Activated CD4-positive, alpha-beta T cell treated with anti-CD3 and anti-CD28 coated beads, Interleukin-2, amount 50 U/mL, for 24 hours (primary cell): ENCODE measurements around the gene TBC1D9B.
"Not testable (repeated sequence)": the region's sequence is repeated elsewhere in the genome, so short reads cannot be mapped to it uniquely, and the experiment has no call there.

Source experiments
- DNase-seq, 2 donors: peaks; one replicate each; pipeline ENCODE4 v3.0.0-alpha.2; 2020; ENCODE audit warnings: low read depth in 1 of 2, low spot score in 1 of 2

TBC1D9B gene

GRCh38 chr5:179839328-179840256, 68.1 kb downstream of the TBC1D9B start:
- no peak for DNase-seq

GRCh38 chr5:179837076-179838011, 70.4 kb downstream of the TBC1D9B start:
- DNase-seq: no peak

GRCh38 chr5:179836225-179837019, 71.3 kb downstream of the TBC1D9B start:
- peak; percentile 24 to 47 for DNase-seq

- not testable (repeated sequence) for DNase-seq
Observed at GRCh38 chr5:179834871-179835270, 72.8 kb downstream of the TBC1D9B start.

- DNase-seq: no peak
Observed at GRCh38 chr5:179834120-179834519, 73.6 kb downstream of the TBC1D9B start.

- no peak for DNase-seq
Observed at GRCh38 chr5:179833709-179834070, 74.0 kb downstream of the TBC1D9B start.

- DNase-seq: no peak
Observed at GRCh38 chr5:179833056-179833708, 74.5 kb downstream of the TBC1D9B start.

GRCh38 chr5:179832039-179832745, 75.5 kb downstream of the TBC1D9B start:
- DNase-seq: no peak

GRCh38 chr5:179830818-179831468, 76.8 kb downstream of the TBC1D9B start:
- DNase-seq: no peak

GRCh38 chr5:179829732-179830435, 77.8 kb downstream of the TBC1D9B start:
- no peak for DNase-seq

- no peak for DNase-seq
Observed at GRCh38 chr5:179828756-179829421, 78.8 kb downstream of the TBC1D9B start.

GRCh38 chr5:179827680-179828079, 80.0 kb downstream of the TBC1D9B start:
- peak in 1 of 2 donors; percentile 59 for DNase-seq

GRCh38 chr5:179825655-179826182, 82.0 kb downstream of the TBC1D9B start:
- no peak for DNase-seq

- DNase-seq: no peak
Observed at GRCh38 chr5:179824745-179825112, 83.0 kb downstream of the TBC1D9B start.

- DNase-seq: no peak
Observed at GRCh38 chr5:179823937-179824744, 83.6 kb downstream of the TBC1D9B start.

- DNase-seq: no peak
Observed at GRCh38 chr5:179822444-179822990, 85.2 kb downstream of the TBC1D9B start.

GRCh38 chr5:179822059-179822432, 85.7 kb downstream of the TBC1D9B start:
- DNase-seq: no peak
